NCI-H2227 (cell line): ENCODE data around the gene SLAMF8.

Experiments used
- DNase-seq: peaks from one replicate; lab custom pipeline; 2025; ENCODE audit not compliant: unreplicated experiment; lab: John Stamatoyannopoulos, UW

Gene SLAMF8

GRCh38 chr1:159845751-159846629 lies 19.3 kb downstream of the SLAMF8 start:
- DNase-seq: no peak

GRCh38 chr1:159847231-159847630 lies 20.6 kb downstream of the SLAMF8 start:
- DNase-seq: no peak

GRCh38 chr1:159848326-159848725 lies 21.7 kb downstream of the SLAMF8 start:
- DNase-seq: no peak

DNA sequence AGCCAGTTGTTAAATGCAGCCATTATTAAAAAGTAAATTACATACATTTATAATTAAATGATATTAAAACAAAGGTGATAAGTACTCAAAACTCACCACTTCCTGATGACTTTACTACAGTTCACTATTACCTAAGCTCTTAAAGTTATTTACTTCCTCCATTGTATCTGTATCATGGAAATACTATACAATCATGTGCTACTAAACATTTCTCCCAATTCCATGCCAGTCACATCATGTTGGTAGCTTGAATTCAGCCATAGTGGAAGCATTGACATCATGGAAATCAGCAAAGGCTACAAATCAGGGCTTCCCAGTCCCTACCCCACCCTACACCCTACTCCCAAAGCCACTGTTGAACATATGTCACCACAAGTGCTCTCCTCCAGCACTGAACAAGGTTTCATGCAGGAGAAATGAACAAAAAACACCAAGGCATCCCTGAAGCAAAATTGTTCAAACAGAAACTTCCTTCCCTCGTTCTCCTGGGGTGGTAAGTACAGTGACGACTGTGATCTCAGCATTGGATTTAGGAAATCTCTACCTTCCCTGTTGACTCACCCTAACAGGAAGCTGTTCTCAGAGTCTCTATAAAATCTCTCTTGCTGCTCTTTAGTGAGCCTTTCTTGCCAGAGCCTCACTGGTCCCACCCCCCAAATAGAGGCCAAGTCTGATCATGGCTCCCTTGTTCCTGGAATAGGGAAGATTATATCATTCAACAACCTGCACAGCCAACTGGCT lies 23.1 kb downstream of the SLAMF8 start:
- DNase-seq: no peak

GRCh38 chr1:159851407-159851806 lies 24.7 kb downstream of the SLAMF8 start:
- DNase-seq: no peak

DNA sequence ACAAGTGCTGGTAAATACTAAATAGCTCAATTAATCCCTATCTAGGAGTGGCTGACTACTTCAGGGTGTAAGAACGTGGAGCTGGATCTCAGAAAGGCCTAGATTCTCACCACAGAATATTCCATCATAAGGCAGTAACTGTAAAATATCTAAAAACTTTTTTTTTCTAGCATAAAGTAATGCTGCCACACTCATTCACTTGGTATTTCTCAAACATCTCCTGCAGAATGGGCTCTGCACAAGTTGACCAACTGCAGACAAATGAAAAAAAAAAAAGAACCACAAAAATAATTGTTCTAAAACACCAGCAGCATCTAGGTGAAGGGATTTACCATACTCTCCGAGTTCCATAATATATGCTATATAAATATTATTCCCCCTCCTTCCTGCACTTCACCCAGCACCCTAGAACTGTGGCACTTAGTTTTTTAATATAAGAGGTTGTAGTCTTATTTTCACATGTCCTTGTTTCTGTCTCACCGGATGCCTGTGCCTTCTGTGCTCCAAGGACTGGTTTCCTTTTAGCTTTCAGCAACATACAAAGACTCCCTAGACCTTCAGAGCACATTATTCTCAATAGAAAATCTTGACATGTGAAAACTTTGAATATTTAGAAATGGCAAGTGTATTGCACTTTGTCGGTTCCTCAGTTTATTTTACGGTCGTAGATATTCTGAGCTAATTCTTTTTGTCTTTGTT lies 26.9 kb downstream of the SLAMF8 start:
- peak; percentile 28 for DNase-seq

DNA sequence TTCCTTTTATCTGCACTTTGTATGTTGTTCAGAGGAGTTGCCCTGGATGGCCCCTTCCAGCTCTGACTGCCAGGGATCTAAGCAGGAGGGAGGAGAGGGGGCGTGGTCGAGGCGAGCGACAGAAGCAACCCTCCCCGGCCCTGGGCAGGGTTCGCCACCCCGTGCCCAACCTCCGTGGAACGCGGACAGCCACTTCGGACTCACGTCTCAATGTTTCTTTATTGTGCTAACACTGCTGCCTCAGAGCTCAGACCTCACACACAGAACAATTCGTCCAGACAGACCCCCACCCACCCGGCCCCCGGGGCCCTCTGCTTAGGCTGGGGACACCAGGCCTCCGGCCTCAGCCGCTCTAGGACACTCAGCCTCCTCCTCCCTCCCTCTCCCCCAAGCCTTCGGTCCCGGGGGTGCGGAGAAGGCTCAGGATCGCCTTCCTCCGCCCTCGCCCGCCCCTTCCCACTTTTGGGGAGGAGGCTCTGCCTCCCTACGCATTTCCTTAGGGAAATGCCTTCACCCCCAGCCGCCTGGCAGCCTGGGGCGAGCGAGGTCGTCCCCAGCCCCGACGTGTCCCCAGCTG lies 27.5 kb downstream of the SLAMF8 start:
- DNase-seq: peak; percentile 58

GRCh38 chr1:159854693-159855192 lies 28.1 kb downstream of the SLAMF8 start:
- DNase-seq: peak; percentile 82

GRCh38 chr1:159855709-159856108 lies 29.0 kb downstream of the SLAMF8 start:
- no peak for DNase-seq

GRCh38 chr1:159856576-159856975 lies 29.9 kb downstream of the SLAMF8 start:
- DNase-seq: no peak

- DNase-seq: no peak
These were observed 31.2 kb downstream of the SLAMF8 start for GRCh38 chr1:159857889-159858288.

DNA sequence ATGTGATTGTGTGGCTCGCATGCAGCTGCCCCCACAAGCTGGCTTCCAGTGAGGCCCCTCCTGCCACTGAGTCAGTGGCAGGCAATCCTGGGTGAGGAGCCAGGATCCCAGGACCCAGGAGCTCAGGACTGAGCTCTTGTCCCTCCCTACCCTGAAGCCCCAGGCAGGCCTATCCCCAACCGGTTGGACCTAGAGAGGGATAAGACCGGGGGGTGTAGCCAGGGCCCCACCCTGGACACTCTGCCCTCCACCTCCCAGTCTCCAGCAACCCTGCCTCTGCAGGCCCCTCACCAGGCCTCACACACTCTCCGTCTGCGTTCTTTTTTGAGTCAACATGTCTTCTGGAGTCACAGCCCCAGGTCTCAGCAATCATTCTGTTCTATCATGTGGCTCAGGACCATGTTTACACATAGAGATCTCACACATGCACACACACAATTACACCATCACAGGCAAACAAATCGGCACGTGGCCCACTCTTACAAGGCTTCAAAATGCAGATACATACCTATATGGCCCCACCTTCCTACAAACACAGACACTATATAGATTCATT lies 33.2 kb downstream of the SLAMF8 start:
- DNase-seq: no peak

DNA sequence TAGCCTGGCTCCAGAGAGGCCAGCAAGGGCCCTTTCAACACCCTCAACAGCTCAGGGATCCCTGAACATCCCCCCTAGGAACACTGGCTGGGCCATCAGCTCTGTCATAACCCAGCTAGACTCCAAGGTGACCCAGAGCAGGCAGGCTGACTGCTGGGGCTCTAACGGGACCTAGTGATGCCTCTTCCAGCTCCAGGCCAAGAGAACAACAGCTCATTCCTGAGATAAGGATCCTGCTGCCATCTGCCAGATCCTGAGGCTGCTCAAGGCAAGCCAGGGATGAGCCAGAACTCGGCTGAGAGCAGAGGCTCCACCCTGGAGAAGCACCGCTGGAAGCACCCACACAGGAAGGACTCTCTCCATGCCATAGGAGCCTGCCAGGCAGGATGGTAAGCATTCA lies 33.8 kb downstream of the SLAMF8 start:
- DNase-seq: no peak

DNA sequence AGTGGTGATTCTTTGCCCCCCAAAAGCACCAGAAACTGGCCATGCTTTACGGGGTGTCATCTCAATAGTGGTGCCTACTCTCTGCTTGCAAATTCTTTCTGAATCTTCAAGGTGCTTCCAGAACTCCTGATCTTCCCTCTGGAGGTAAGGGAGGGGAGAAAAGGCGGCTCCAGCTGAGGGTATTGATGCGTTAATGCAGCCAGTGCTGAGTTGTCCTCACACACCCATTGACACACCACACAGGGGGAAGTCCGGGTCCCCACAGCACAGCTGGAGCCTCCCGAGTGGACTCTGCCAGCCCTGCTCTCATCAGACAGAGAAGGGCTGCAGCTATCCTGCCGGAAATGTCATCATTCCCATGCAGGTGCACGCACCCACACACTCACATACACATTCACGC lies 34.5 kb downstream of the SLAMF8 start:
- DNase-seq: no peak

DNA sequence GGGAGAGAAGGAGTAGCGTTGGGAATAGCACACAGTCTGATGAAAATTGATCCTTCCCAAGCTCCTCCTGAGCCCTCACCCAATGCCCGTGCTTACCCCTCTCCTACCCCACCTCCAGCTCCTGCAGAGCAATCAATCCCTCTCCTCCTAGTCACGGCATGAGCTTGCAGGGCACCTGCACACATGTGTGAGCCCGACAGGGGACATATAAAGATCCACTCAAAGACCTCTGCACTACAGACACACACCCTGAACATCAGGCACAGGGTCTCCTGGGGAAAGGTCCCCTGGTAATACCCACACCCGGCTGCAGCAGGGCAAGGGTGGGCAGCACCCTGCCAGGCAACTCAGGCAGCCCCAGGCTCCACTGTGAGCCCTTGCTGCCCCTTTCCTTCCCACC lies 35.4 kb downstream of the SLAMF8 start:
- no peak for DNase-seq

GRCh38 chr1:159862557-159862956 lies 35.9 kb downstream of the SLAMF8 start, which contains the start of gene VSIG8:
VSIG8 (minus strand) TSS chr1:159862657; CDS start chr1:159862521, 136 bp downstream.
- no peak for DNase-seq

DNA sequence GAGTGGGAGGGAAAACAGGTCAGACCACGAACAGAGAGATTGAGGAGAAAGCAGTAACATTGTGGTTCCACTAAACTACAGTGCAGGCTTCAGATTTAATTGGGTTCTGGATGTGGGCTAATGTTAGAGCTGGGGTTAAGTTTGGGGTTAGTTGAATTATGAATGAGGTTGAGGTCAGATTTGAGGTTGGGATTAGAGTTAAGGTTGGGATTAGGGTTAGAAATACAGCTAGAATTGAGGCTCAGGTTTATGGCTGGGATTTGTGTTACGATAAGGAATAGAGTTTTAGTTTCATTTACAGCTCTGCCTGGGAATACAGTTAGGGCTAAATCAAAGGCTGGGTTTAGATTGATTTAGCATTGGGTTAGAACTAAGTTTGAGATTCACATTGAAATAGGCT lies 37.6 kb downstream of the SLAMF8 start:
- no peak for DNase-seq

DNA sequence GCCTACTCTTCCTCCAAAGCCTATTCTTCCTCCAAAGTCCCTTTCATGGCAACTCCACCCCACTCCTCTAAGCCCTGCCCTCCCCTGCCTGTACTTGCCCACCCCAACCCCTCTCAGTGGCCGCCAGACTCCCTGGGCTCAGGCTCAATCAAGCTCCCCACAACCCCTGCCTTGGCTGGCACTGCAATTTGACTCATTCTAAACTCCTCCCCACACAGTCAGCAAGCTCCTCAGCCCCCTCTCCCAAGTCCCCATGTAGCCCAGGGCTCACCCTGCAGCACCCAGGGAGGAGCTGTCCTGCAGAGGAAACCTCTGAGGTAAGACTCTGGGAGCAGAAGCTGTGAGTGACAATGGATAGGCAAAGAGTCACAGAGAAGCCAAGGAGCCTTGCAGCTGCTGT lies 39.4 kb downstream of the SLAMF8 start:
- no peak for DNase-seq

DNA sequence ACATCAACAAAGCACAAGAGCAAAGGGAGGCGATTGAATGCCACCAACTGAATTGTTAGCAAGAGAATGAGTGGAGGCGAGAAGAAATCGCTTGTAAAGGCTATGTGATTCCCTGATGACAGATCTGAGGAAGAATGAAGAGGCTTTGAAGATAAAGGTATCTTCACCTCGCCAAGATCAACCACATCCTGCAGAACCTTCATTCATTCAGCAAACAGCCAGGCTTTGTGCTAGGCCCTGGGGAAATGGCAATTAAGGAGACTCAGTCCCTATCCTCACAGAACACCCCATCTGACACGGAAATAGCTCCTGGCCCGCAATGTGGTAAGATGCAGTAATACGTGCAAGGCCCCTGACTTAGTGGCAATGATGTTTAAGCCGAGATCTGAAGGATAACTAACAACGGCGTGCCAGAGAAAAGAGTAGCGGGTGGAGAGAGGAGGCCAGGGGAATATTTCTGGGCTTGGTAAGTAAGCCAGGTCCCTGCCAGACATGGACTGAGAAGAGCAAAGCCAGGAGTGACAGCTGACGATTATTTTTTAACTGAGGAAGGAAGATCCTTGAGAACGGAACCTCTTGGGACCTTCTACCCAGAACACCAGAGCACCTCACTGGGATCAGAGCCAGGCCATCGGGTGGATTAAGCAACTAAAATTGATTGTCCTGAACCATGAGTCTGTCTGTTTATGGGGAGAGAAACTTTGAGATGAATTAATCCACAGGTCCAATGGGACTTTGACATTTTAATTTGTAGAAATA lies 40.4 kb downstream of the SLAMF8 start:
- DNase-seq: no peak

GRCh38 chr1:159867664-159868026 lies 41.0 kb downstream of the SLAMF8 start:
- DNase-seq: peak; percentile 48
